NCI-H187 (cell line): ENCODE measurements around the gene NMRK2.
"Not testable (repeated sequence)": the region's sequence is repeated elsewhere in the genome, so short reads cannot be mapped to it uniquely, and the experiment has no call there.

Source experiments
- DNase-seq, 2 experiments: peaks; one replicate each; lab custom pipeline; 2025; lab: John Stamatoyannopoulos, UW

NMRK2 gene, protein sequence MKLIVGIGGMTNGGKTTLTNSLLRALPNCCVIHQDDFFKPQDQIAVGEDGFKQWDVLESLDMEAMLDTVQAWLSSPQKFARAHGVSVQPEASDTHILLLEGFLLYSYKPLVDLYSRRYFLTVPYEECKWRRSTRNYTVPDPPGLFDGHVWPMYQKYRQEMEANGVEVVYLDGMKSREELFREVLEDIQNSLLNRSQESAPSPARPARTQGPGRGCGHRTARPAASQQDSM

DNA sequence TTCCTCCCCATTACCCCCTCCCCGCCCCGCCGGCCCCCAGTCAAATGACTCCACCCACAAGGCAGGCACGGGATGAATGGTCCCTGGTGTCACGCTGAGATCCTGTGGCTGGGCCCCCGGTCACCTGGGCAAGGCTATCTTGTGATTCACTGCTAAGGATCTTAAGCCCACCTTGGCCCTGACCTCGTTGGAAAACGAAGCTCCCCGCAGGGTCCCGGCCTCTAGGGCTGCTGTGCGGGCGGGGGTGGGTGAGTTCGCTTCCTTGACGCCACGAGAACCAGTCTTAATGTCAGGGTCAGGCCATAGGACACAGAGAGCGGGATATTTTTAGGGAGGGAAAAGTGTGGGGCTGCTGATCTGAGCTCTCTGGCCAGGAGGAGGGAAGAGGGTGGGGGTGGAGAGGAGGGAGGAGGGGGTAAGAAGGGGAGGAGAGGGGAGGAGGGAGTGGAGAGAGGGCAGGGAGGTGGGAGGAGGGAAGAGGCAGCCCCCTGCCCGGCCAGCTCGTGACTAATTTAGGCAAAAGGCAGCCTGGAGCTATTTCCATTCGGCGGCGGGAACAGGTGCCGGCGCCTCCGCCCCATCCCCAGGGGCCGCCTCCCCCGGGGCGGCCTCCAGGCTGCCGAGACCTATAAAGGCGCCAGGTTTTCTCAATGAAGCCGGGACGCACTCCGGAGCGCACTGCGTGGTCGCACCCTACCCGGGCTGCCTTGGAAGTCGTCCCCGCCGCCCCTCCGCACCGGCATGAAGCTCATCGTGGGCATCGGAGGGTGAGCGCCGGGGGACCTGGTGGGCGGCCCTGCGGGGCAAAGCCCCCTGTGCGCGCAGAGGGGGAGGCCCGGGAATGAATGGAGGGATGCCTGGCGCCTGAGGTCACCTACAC lies at the start of gene NMRK2:
Gene NMRK2 (plus strand): TSS at position 139 of the 880 bp plus-strand sequence. CDS start 603 bp downstream, at position 742.
- DNase-seq: no peak

DNA sequence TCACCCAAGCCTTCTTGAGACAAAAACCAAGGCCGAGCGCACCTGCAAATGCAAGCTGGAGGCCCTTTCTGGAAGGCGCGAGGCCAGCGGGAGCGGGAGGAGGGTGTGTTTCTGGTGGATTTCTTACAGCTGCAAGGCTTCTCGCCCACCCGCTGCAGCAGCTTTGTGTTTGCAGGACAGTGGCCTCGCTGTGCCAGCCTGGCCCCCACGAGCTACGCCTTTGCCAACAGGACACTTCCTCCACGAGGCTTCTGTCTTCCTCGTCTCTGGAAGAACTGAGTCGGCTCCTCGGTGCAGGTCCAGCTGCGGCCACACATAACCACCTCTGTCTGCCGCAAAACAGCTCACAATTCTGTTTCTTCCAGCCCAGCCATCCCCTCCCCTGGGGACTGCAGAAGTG lies 42.3 kb upstream of the NMRK2 start:
- no peak for DNase-seq

DNA sequence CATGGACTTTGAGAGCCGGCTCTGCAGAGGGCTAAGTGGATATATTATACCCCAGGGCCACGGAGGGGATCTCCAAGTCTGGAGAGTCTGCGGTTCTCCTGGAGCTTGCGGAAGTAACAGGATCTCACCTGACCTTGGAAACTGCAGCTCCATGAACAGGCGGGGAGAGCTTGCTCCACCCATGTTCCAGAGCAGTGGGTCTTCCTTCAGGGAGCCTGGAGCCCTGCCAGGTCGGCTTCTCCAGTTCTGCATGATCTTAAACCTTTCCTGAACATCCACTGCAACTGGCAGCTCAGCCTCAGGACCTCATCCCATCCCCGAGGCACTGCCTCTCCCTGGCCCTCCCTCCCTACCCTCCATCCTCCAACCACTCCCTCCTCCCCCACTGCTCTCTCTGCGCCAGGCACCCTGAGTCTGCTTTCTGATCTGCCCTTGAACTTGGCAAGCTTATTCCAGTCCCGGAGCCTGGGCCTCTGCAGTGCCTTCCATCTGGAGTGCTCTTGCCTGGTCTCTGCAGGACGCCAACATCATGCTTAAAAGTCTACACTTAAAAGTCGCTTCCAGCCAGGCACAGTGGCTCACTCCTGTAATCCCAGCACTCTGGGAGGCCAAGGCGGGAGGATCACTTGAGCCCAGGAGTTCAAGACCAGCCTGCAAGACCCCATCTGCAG lies 39.2 kb upstream of the NMRK2 start:
- DNase-seq: peak; percentile 36 to 67

DNA sequence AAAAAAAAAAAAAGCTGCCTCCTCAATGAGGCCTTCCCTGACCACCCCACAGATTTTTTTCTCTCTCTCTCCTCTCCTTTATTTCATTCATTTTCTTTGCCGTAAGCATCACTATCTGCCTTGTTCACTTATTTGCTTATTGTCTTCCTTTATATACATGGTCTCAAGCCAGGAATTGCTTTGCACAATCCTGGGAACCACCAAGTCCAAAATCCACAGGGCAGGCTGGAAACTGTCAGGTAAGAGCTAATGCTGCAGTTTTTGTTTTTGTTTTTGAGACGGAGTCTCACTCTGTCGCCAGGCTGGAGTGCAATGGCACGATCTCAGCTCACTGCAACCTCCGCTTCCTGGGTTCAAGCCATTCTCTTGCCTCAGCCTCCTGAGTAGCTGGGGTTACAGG lies 37.9 kb upstream of the NMRK2 start:
- DNase-seq: not testable (repeated sequence)

DNA sequence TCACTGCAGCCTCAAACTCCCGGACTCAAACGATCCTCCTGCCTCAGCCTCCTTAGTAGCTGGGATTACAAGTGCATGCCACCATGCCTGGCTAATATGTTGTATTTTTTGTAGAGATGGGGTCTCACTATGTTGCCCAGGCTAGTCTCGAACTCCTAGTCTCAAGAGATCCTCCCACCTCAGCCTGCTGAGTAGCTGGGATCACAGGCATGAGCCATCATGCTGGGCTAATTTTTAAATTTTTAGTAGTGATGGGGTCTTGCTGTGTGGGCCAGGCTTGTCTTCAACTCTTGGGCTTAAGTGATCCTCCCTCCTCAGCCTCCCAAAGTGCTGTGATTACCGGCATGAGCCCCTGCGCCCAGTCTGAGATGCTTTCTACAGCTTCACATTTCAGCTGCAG lies 37.1 kb upstream of the NMRK2 start:
- no peak for DNase-seq

DNA sequence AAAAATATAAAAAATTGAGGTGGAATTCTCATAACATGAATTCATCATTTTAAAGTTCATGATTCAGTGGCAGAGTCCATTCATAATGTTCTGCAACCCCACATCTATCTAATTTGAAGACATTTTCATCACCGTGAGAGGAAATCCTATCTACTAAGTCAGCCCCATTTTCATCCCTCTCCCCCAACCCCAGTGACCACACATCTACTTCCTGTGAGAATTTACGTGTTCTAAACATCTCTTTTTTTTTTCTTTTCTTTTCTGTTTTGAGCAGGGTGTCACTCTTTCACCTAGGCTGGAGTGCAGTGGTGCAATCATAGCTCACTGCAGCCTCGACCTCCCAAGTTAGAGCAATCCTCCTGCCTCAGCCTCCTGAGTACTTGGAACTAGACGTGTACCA lies 34.9 kb upstream of the NMRK2 start:
- no peak for DNase-seq

DNA sequence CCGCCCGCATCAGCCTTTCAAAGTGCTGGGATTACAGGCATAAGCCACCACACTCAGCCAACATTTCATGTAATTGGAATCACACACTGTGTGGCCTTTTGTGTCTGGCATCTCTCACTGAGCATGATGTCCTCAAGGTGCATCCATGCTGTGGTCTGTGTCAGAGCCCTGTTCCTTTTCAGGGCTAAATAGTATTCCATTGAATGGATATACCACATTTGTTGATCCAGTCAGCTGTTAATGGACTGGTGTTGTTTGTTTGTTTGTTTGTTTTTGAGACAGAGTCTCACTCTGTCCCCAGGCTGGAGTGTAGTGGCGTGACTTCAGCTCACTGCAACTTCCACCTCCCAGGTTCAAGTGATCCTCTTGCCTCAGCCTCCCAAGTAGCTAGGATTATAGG lies 34.4 kb upstream of the NMRK2 start:
- DNase-seq: no peak

DNA sequence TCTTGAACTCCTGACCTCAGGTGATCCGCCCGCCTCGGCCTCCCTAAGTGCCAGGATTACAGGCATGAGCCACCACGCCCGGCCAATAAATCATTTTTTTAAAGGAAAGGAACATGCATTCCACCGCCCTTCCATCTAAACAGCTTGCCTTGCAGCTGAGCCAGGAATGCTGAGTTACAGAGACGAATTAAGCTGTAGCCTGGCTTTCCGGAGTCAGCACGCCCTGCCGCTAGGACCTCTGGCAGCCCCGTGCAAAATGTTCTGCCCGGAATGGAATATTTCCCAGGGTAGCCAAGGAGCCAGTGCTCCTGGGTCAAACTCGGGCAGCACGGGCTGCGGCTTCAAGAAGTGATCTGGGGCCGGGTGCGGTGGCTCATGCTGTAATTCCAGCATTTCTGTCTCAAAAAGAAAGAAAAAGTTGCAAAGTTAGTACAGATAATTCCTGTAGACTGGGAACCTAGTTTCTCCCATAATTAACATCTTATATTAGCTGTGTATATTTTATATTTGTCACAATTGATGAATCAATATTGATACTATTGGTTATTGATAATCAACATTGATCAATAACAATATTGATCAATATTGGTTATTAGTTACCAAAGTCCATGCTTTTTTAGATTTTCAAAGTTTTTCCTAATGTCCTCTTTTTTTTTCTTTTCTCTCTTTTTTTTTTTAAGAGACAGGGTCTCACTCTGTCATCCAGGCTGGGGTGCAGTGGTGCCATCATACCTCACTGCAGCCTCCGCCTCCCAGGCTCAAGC lies 33.2 kb upstream of the NMRK2 start:
- DNase-seq: no peak

DNA sequence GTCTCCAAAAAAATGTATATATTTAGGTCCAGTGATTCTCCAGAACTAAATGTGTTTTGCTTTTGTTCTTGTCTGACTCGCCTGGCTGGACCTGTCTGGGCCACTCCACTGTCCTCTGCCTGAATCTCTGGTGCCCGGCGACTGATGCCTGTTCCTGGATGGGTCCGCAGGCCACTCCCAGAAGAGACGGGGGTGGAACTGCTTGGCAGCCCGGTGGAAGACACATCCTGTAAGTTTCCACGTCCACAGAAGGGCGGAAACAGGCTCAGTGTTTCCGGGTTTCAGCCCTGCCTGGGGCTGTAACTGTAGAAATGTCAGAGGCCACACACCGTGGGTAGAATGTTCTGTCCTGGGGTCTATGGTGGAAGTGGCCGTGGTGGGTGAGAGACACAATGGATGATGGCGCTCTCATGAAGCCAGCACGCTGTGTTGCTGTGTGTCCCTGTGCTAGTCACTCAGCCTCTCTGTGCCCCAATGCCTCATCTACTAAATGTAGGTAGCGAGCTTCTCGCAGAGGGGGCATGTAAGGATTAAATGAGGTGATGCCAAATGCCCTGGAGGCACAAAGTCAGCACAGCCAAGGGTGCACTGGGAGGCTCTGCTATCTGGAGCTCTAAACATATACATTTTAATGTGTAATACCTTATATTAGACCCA lies 30.4 kb upstream of the NMRK2 start:
- DNase-seq: no peak

DNA sequence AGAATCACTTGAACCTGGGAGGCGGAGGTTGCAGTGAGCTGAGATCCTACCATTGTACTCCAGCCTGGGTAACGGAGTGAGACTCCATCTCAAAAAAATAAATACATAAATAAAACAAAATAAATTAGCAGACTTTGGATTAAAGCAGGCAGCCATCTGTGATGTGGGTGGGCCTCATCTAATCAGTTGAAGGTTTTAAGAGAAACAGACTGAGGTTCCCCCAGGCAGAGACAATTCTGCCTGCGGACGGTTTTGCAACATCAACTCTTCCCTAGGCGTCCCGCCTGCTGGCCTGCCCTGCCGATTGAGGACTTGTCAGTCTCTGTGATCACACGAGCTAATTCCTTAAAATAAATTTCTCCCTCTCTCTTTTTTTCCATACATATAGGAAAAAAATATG lies 28.6 kb upstream of the NMRK2 start:
- DNase-seq: no peak

DNA sequence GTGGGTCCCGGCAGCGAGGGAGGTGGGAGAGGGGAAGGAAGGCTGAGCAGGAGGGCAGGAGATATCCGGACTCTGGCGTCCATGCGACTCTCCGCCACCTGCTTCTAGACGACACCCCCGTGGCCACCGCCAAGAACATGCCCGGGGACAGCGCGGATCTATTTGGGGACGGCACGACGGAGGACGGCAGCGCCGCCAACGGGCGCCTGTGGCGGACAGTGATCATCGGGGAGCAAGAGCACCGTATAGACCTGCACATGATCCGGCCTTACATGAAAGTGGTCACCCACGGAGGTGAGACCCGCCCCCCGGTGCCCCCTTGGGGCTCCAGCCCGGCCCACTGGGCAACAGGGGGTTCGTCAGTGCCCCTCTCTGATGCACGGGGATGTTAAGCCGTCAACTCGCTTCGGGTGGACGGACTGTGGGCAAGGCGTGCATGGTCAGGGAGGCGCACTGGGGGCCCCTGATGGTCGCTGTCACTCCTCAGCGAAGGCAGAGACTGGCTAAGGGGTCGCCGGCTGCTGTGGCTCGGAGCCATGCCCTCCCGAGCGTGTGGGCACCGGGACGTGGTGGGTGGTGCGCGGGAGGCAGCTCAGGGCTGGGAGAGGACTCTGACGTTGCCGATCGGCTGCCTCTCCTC lies 25.1 kb upstream of the NMRK2 start:
- no peak for DNase-seq

DNA sequence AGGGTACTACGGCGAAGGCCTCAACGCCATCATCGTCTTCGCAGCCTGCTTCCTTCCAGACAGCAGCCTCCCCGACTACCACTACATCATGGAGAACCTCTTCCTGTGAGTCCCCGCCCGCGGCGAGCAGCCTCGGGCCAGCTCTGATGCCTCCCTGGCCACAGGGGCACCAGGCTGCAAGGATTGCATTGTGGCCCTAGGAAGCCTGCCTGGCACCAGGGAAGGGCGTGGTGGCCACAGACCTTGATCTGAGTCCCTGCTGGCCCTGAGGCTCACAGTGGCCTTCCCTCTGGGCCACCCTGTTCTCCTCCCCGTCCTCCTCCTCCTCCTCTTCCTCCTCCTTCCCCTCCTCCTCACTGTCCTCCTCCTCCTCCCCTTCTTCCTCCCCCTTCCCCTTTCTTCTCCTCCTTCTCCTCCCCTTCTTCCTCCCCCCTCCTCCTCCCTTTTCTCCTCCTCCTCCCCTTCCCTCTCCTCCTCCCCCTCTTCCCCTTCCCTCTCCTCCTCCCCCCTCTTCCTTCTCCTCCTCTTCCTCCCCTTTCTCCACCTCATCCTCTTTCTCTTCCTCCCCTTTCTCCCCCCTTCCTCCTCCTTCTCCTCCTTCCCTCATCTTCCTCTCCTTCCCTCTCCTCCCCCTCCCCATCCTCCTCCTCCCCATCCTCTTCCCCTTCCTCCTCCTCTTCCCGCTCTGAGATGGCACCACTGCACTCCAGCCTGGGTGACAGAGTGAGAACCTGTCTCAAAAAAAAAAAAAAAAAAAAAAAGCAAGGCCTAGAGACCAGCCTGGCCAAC lies 24.4 kb upstream of the NMRK2 start:
- DNase-seq: no peak

DNA sequence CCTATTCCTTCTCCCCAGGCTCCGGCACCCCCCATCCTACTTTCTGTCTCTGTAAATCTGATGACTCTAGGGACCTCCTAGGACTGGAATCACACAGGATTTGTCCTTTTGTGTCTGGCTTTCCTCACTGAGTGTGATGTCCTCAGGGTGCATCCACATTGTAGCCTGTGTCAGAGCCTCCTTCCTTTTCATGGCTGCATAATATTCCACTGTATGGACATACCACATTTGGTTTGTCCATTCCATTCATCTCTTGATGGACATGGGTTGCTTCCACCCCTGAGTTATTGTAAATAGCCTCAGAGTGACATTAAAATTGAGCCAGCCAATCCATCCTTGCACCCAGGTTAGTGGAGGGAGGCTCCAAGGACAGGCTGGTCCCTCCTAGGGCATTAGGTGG lies 22.8 kb upstream of the NMRK2 start:
- DNase-seq: no peak

DNA sequence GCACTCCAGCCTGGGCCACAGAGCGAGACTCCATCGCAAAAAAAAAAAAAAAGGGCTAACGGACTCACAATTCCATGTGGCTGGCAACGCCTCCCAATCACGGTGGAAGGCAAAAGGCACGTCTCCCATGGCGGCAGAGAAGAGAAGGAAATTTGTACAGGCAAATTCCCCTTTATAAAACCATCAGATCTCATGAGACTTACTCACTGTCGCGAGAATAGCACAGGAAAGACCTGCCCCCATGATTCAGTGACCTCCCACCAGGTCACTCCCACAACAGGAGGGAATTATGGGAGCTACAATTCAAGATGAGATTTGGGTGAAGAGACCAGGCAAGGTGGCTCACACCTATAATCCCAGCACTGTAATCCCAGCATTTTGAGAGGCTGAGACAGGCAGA lies 18.7 kb upstream of the NMRK2 start:
- no peak for DNase-seq

DNA sequence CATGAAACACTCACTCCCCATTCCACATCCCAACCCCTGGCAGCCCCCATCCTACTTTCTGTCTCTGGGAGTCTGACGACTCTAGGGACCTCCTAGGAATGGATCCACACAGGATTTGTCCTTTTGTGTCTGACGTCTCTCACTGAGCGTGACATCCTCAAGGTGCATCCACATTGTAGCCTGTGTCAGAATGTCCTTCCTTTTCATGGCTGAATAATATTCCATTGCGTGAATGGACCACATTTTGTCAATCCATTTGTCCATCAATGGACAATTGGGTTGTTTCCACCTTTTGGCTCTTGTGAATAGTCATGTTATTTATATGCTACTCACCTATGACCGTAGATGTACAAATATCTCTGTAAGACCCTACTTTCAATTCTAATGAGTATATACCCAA lies 16.8 kb upstream of the NMRK2 start:
- no peak for DNase-seq

DNA sequence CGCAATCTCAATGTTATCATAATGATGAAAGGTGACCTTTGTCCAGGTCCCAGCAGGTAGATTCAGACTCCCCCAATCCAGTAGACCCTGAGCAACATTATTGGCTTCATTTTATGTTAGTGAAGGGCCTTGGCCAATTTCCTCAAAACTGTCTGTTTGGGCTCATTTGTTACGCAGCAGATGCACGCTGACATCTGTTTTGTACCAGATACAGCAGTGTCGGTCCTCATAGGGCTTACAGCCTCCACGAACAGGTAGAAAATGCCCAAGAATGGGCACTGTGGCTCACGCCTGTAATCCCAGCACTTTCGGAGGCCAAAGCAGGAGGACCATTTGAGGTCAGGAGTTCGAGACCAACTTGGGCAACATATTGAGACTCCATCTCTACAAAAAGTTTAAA lies 13.1 kb upstream of the NMRK2 start:
- no peak for DNase-seq

DNA sequence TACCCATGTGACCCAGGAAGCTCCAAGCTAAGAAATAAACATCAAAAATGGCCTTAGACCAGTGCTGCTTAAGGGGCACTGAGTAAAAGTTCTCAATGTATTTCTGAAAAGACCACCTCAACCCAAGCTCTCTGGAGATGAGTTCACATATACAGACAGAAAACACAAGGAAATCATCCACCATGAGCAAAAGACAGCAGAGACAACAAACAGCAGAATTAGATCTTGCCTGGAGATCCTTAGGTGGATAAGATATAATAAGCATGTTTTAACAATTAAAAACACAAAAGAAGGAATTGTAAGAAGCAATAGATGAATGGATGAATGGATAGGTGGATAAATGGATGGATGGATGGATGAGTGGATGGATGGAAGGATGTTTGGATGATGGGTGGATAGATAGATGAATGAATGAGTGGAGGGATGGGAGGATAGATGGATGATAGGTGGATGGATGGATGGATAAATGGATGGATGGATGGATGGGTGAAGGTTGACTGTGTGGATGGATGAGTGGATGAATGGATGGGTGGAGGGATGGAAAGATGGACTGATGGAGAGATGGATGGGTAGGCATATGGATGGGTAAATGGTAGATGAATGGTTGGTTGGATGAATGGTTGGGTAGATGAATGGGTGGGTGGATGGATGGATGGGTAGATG lies 9.6 kb upstream of the NMRK2 start:
- no peak for DNase-seq

DNA sequence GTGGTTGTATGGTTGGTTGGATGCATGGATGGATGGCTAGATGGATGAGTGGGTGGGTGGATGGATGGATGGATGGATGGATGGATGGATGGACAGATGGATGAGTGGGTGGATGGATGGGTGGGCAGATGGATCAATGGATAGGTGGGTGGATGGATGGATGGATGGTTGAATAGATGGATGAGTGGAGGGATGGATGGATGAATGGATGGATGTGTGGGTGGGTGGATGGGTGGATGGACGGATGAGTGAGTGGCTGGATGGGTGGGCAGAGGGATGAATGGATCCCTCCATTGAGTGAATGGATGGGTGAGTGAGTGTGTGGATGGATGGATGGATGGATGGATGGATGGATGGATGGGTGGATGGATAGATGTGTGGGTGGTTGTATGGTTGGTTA lies 9.0 kb upstream of the NMRK2 start:
- DNase-seq: no peak

DNA sequence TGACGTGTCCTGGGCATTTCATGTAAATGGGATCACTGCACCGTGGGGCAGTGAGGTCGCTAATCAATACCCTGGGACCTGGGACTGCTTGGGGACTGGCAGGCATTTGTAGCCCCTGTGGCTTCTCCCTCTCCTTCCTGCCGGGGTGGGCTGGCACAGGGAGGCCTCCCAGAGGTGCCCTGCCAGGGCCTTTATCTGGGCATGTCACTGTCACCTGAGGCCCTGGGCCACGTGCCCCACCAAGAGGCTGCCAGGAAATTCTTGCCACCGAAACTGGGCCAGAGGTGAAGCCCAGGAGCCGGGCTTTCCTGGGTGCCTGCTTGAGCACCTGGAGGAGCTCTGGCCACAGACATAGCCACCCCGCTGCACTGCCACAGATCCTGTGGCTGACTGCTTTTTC lies 1.8 kb upstream of the NMRK2 start:
- DNase-seq: no peak
